Measurements from ENCODE around the gene PRDM5.
"Not testable (repeated sequence)": the region's sequence is repeated elsewhere in the genome, so short reads cannot be mapped to it uniquely, and the experiment has no call there.

PRDM5 gene

DNA sequence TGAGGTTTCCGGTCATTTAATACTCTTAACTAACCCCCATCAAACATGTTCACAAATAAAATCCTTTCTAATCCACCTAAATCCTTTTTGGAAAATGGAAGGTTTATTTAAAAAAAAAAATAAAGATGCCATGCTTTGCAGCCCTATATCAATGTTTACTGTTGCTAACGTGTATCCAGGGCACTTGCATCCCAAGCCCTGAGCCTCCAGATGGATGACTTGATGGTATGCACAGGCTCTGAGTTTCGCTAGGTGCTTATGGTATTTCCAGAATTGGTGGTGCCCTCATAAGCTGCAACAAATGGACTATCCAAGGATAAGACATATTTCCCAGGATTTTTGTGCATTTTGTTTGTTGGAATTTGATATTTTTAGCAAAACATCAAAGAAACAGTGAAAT, 257.7 kb downstream of the PRDM5 start:
- Mint-ChIP-seq H3K27me3 (peaks cover 2% of the 10 kb centered on the region), H3K4me3 (no peak overlapping the region), H3K4me1 (no peaks in the 10 kb centered on the region), H3K27ac (ENCODE audit: low read depth) (no peak overlapping the region), H3K9me3 (no peaks in the 10 kb centered on the region), H3K36me3 (ENCODE audit: insufficient read depth) (no peaks in the 10 kb centered on the region)
- ATAC-seq (replicated peaks; ENCODE audit: extremely low read depth, poor library complexity, severe bottlenecking) (no peak), DNase-seq (ENCODE audit: low spot score in 2 of 2) (no peak)

DNA sequence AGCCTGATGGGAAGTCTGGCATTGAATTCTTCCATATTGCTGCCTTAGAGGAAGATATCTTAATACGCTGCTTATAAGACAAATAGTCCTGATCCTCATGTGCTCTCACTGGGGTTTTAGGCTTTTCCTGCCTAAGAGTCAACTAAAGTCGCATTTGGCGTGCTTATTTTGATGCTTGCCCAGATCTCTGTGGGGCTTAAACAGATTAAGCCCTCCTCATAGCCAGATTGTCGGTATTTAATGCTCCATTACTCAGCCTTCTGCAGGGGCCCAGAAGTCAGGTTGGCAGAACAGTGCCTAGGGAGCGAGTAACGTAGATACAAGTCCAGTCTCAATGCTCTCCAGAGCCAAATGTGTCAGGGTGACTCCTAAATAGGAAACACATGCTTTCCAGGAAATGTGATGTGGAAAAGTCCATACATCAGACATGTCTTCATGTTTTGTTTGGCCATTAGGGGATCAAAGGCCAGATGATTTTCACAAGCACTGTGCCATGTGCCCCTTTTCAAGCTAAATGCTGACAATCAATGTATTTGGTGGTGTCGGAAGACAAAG, 262.8 kb downstream of the PRDM5 start:
- peaks cover 14% of the 10 kb centered on the region for H3K27me3 Mint-ChIP-seq
- H3K4me3 Mint-ChIP-seq: no peak overlapping the region
- no peak overlapping the region for H3K27ac Mint-ChIP-seq (ENCODE audit: low read depth)
- H3K4me1 Mint-ChIP-seq: no peaks in the 10 kb centered on the region
- no peaks in the 10 kb centered on the region for H3K36me3 Mint-ChIP-seq (ENCODE audit: insufficient read depth)
- DNase-seq (ENCODE audit: low spot score in 2 of 2) (no peak), ATAC-seq (replicated peaks; ENCODE audit: extremely low read depth, poor library complexity, severe bottlenecking) (no peak)
- no peaks in the 10 kb centered on the region for H3K9me3 Mint-ChIP-seq

DNA sequence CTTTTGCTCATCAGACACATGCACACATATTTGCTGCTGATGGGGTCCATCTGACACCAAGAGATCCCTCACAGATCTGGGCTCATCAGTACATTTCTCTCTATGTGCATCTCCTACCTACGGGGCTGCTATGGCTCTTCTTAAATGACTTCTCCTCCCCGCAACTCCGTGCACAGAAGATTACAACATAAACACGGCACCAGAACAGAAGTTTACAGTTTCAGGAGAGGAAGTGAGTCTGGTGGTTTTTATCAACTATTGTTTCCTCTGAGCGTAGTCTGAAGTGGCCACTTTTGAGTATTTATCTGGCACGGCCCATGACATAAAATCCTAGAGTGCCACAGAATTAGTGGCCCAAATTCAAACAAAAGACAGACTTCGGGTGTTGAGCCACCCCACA, 263.8 kb downstream of the PRDM5 start:
- no peak for DNase-seq (ENCODE audit: low spot score in 2 of 2)
- Mint-ChIP-seq H3K4me3 (no peak overlapping the region), H3K36me3 (ENCODE audit: insufficient read depth) (no peaks in the 10 kb centered on the region), H3K27me3 (peaks cover 14% of the 10 kb centered on the region), H3K4me1 (no peaks in the 10 kb centered on the region), H3K9me3 (no peaks in the 10 kb centered on the region), H3K27ac (ENCODE audit: low read depth) (no peak overlapping the region)
- ATAC-seq (replicated peaks; ENCODE audit: extremely low read depth, poor library complexity, severe bottlenecking): no peak

DNA sequence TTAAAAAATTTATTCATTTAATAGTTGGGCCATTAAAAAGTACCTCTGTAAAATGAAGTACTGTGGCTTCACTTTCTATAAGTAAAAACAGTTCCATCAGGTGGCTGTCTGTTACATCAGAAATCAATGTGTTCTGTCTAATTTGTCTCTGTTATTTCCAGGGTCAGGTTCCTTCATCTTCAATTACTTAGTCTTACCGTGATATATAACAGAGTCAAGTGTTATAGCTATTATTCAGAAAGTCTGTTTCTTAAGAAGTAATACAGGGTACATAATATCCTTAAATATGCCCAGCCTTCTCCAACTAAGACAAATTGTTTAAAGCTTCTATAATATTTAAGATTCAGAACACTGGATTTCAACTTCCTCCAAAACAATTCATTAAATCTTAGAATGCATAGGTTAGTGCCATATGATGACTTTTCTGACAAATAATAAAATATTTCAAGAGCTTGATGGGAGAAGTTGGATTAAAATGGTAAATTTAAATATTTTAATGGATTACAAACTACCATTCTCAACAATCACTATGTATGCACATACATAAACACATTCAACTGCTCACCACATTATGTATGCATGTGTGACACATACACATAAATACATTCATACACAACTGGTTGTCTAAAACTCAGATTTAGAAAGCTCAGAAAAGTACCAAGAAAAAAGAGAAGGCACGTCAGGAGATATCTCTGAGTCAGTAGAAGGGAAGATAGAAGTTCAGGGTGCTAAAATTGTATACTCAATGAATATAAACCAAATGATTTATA, 268.5 kb downstream of the PRDM5 start:
- Mint-ChIP-seq H3K4me3 (no peak overlapping the region), H3K27me3 (peaks cover 5% of the 10 kb centered on the region), H3K27ac (ENCODE audit: low read depth) (no peak overlapping the region), H3K36me3 (ENCODE audit: insufficient read depth) (peaks cover 2% of the 10 kb centered on the region), H3K4me1 (no peaks in the 10 kb centered on the region), H3K9me3 (no peaks in the 10 kb centered on the region)
- ATAC-seq (replicated peaks; ENCODE audit: extremely low read depth, poor library complexity, severe bottlenecking) (no peak), DNase-seq (ENCODE audit: low spot score in 2 of 2) (no peak)

DNA sequence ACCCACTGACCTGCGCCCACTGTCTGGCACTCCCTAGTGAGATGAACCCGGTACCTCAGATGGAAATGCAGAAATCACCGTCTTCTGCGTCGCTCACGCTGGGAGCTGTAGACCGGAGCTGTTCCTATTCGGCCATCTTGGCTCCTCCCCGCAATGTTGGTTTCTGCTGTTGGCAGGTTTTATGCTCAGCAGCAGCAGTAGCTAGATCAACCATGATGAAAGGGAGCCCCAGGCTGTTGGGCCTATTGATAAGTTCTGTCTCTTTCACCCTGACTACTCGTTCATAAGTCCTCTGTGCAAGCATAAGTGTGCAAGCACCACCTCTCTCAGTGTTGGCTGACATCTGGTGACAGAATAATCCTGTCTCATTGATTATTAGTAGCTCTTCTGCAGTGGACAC, 274.2 kb downstream of the PRDM5 start:
- not testable (repeated sequence) for H3K27me3 Mint-ChIP-seq; DNase-seq (ENCODE audit: low spot score in 2 of 2); H3K36me3 Mint-ChIP-seq (ENCODE audit: insufficient read depth); H3K27ac Mint-ChIP-seq (ENCODE audit: low read depth); H3K9me3 Mint-ChIP-seq; ATAC-seq (replicated peaks; ENCODE audit: extremely low read depth, poor library complexity, severe bottlenecking); H3K4me3 Mint-ChIP-seq; H3K4me1 Mint-ChIP-seq

All from central memory CD8-positive, alpha-beta T cell (primary cell).